HCT116 (cell line): ENCODE results near the gene DNTT.

Experiments used
- EZH2 ChIP-seq: fragments of 200-600 bp; sonication (generic); IDR thresholded peaks from 2 replicates; pipeline ENCODE4 v1.6.1; 2017; ENCODE audit warnings: antibody characterized with exemption, mixed run types
- MAX ChIP-seq: IDR thresholded peaks from 2 replicates; pipeline ENCODE4 v1.6.1; 2012
- POLR2A ChIP-seq: IDR thresholded peaks from 2 replicates; pipeline ENCODE4 v1.7.0; 2011; ENCODE audit warnings: borderline replicate concordance; ENCODE audit not compliant: insufficient read depth, insufficient read length; ENCODE audit errors: extremely low read depth
- POLR2AphosphoS5 ChIP-seq: IDR thresholded peaks from 2 replicates; pipeline ENCODE4 v1.6.1; 2011; ENCODE audit warnings: mild to moderate bottlenecking, low read depth, low read length, moderate library complexity
- RAD21 ChIP-seq: IDR thresholded peaks from 2 replicates; pipeline ENCODE4 v1.6.1; 2012; ENCODE audit warnings: low read depth, mild to moderate bottlenecking
- SP1 ChIP-seq: IDR thresholded peaks from 2 replicates; pipeline ENCODE4 v1.6.1; 2012; ENCODE audit warnings: low read depth
- ZFX ChIP-seq: fragments of 450-650 bp; IDR thresholded peaks from 2 replicates; pipeline ENCODE4 v1.6.1; 2017
- ZNF274 ChIP-seq: fragments of 200-500 bp; sonication (Bioruptor generic); IDR thresholded peaks from 2 replicates; pipeline ENCODE4 v1.6.1; 2014; ENCODE audit warnings: mild to moderate bottlenecking, low read depth, low read length, inconsistent platforms
- TF ChIP-seq, protein P1 (sequence below), 3 experiments: fragments of 200-600 bp in 1 of 3; sonication (generic) in 1 of 3; IDR thresholded peaks in 2 of 3; conservative IDR thresholded peaks in 1 of 3; 2 replicates each; pipeline ENCODE4 v1.5.1; 2012 to 2017; ENCODE audit warnings: low read depth in 2 of 3, low read length in 2 of 3, antibody characterized with exemption in 1 of 3, borderline replicate concordance in 1 of 3, control low read depth in 1 of 3, mild to moderate bottlenecking in 1 of 3, mixed read lengths in 1 of 3, mixed run types in 1 of 3, moderate library complexity in 1 of 3; ENCODE audit not compliant: insufficient read depth in 1 of 3
- TF ChIP-seq, protein P2 (sequence below): IDR thresholded peaks from 2 replicates; pipeline ENCODE4 v1.6.1; 2012
- TF ChIP-seq, protein P3 (sequence below): IDR thresholded peaks from 2 replicates; pipeline ENCODE4 v1.6.1; 2012; ENCODE audit warnings: low read depth

DNA sequence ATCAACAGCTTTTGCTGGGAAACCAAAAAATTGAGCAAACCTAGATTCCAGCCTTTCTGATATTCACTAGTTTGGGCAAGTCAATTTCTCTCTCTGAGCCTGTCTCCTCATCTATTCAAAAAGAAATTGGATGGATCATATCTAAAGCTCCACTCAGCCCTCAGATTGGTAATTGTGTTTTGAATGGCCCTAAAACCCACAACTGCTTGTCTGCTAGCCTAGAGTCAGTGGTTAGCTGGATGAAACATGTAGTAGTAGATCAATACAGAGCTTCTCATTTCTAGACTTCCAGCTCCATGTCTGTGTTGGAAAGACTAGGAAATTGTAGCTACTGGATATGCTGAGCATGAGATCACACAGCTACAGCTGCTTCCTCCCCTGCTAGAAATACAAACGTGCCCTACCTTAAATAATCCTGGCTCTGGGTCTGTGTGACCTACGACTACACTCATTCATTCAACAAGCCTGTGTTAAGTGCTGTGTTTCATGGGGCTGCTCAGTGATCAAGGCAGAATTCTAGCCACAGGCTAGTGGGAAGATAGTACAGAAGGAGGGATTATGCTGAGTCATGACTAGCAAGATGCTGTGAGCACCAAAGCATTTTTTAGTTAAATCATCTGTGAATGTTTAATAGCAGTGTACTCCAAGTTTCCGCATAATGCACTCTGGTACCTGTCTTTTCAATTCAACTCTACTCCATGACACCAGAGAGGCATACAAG is 15.7 kb downstream of the DNTT start:
- TF ChIP-seq, protein P1, sequence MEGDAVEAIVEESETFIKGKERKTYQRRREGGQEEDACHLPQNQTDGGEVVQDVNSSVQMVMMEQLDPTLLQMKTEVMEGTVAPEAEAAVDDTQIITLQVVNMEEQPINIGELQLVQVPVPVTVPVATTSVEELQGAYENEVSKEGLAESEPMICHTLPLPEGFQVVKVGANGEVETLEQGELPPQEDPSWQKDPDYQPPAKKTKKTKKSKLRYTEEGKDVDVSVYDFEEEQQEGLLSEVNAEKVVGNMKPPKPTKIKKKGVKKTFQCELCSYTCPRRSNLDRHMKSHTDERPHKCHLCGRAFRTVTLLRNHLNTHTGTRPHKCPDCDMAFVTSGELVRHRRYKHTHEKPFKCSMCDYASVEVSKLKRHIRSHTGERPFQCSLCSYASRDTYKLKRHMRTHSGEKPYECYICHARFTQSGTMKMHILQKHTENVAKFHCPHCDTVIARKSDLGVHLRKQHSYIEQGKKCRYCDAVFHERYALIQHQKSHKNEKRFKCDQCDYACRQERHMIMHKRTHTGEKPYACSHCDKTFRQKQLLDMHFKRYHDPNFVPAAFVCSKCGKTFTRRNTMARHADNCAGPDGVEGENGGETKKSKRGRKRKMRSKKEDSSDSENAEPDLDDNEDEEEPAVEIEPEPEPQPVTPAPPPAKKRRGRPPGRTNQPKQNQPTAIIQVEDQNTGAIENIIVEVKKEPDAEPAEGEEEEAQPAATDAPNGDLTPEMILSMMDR (IDR thresholded peaks at IDR 0.05 in 2 of 3, conservative IDR thresholded peaks at IDR 0.05 in 1 of 3; ENCODE audit: borderline replicate concordance in 1 of 3, insufficient read depth in 1 of 3, low read depth in 2 of 3, low read length in 2 of 3), result no peak
- no peak for TF ChIP-seq POLR2A
- TF ChIP-seq ZNF274, result no peak
- TF ChIP-seq, protein P2, sequence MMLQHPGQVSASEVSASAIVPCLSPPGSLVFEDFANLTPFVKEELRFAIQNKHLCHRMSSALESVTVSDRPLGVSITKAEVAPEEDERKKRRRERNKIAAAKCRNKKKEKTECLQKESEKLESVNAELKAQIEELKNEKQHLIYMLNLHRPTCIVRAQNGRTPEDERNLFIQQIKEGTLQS, result no peak
- no peak for TF ChIP-seq RAD21
- TF ChIP-seq MAX, result no peak
- no peak for TF ChIP-seq POLR2AphosphoS5
- no peak for TF ChIP-seq EZH2
- TF ChIP-seq SP1, result no peak
- TF ChIP-seq ZFX, result no peak
- TF ChIP-seq, protein P3, sequence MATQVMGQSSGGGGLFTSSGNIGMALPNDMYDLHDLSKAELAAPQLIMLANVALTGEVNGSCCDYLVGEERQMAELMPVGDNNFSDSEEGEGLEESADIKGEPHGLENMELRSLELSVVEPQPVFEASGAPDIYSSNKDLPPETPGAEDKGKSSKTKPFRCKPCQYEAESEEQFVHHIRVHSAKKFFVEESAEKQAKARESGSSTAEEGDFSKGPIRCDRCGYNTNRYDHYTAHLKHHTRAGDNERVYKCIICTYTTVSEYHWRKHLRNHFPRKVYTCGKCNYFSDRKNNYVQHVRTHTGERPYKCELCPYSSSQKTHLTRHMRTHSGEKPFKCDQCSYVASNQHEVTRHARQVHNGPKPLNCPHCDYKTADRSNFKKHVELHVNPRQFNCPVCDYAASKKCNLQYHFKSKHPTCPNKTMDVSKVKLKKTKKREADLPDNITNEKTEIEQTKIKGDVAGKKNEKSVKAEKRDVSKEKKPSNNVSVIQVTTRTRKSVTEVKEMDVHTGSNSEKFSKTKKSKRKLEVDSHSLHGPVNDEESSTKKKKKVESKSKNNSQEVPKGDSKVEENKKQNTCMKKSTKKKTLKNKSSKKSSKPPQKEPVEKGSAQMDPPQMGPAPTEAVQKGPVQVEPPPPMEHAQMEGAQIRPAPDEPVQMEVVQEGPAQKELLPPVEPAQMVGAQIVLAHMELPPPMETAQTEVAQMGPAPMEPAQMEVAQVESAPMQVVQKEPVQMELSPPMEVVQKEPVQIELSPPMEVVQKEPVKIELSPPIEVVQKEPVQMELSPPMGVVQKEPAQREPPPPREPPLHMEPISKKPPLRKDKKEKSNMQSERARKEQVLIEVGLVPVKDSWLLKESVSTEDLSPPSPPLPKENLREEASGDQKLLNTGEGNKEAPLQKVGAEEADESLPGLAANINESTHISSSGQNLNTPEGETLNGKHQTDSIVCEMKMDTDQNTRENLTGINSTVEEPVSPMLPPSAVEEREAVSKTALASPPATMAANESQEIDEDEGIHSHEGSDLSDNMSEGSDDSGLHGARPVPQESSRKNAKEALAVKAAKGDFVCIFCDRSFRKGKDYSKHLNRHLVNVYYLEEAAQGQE, result no peak
